ENCODE data around the gene BLOC1S2. TPM values are rescaled to one million over a fixed set of nuclear protein-coding genes. Genes with fewer than 3 reads are reported as not detected.

Gene BLOC1S2
- polyA plus RNA-seq, 2 of the 4 experiments (the other 2 are of a cell fraction): 90.9 to 91.0 TPM

GRCh38 chr10:100330079-100330478, 43.6 kb upstream of the BLOC1S2 start, which contains the start of gene PKD2L1:
PKD2L1 (minus strand) TSS chr10:100330228; CDS start chr10:100330103, 125 bp downstream.
- no peak for FAIRE-seq
- ChIA-PET CTCF (interaction anchor here (1.0 to 28.5 kb wide), 12 partner anchors 8 to 414 kb away, joined by 3 to 534 read pairs (median 4); no protein-coding TSS in a partner anchor), POLR2A (interaction anchor here (0.8 to 1.8 kb wide), 4 partner anchors 17 to 206 kb away, joined by 3 to 6 read pairs (median 4); partner anchors contain the start of genes HIF1AN and SCD)
- Histone ChIP-seq H3K4me2 (no peak within 1 kb of the TSS), H3K9me3 (no peaks in the 10 kb centered on the region), H3K4me1 (peaks cover 5% of the 10 kb centered on the region; the same call in 2 of the 3 replicates), H3K4me3 (no peak within 1 kb of the TSS), H3K27ac (no peak within 1 kb of the TSS)
- WGBS (ENCODE audit: missing lambda C conversion rate): 25% methylated on average over 4 of the region's 5 CpGs
- no peak for TF ChIP-seq POLR2AphosphoS2 (conservative IDR thresholded peaks at IDR 0.05; ENCODE audit: low read length)
- no peak for TF ChIP-seq USF2 (IDR thresholded peaks at IDR 0.05)
- no peak for TF ChIP-seq GATA3 (IDR thresholded peaks at IDR 0.05; ENCODE audit: borderline replicate concordance)
- no peak for TF ChIP-seq CBX2 (IDR thresholded peaks at IDR 0.05; ENCODE audit: borderline replicate concordance, low read depth)
- TF ChIP-seq EP300 (IDR thresholded peaks at IDR 0.05): no peak
- TF ChIP-seq HEYL (CRISPR knock-in tag; IDR thresholded peaks at IDR 0.05): no peak
- no peak for TF ChIP-seq JUNB (IDR thresholded peaks at IDR 0.05)
- no peak for TF ChIP-seq HES2 (IDR thresholded peaks at IDR 0.05)
- TF ChIP-seq NFE2L2 (conservative IDR thresholded peaks at IDR 0.05; ENCODE audit: low read length): no peak
- no peak for TF ChIP-seq RARB (CRISPR knock-in tag; IDR thresholded peaks at IDR 0.05)
- no peak for TF ChIP-seq JUN (IDR thresholded peaks at IDR 0.05)
- TF ChIP-seq HOXA7 (CRISPR knock-in tag; IDR thresholded peaks at IDR 0.05): no peak
- TF ChIP-seq ZSCAN20 (CRISPR knock-in tag; IDR thresholded peaks at IDR 0.05): no peak
- TF ChIP-seq ZC3H11A (IDR thresholded peaks at IDR 0.05): no peak
- TF ChIP-seq CHD4 (IDR thresholded peaks at IDR 0.05; ENCODE audit: borderline replicate concordance): no peak
- TF ChIP-seq RNF2 (IDR thresholded peaks at IDR 0.05; ENCODE audit: borderline replicate concordance, low read depth): no peak
- no peak for TF ChIP-seq KDM1A (IDR thresholded peaks at IDR 0.05; ENCODE audit: low read depth)
- DNase-seq (ENCODE audit: low read depth in 1 of 2, low spot score in 1 of 2): no peak
- no peak; a peak in 1 of 6 replicates for ATAC-seq

GRCh38 chr10:100328198-100328597, 41.7 kb upstream of the BLOC1S2 start:
- no peak for FAIRE-seq
- DNase-seq (ENCODE audit: low read depth in 1 of 2, low spot score in 1 of 2): no peak
- Histone ChIP-seq H3K4me2 (no peak overlapping the region), H3K4me3 (no peak overlapping the region), H3K4me1 (no peaks in the 10 kb centered on the region), H3K9me3 (no peaks in the 10 kb centered on the region), H3K27ac (no peak overlapping the region)
- TF ChIP-seq HOXB13 (CRISPR knock-in tag; IDR thresholded peaks at IDR 0.05; ENCODE audit: low read depth) (no peak), ZC3H11A (IDR thresholded peaks at IDR 0.05) (no peak), ESRRA (IDR thresholded peaks at IDR 0.05; ENCODE audit: borderline replicate concordance, low read length) (no peak), CBX2 (IDR thresholded peaks at IDR 0.05; ENCODE audit: borderline replicate concordance, low read depth) (no peak), NR3C1 (IDR thresholded peaks at IDR 0.05) (no peak), RFX5 (IDR thresholded peaks at IDR 0.05) (no peak), EHMT2 (IDR thresholded peaks at IDR 0.05; ENCODE audit: low read depth) (no peak), RAD21 (conservative IDR thresholded peaks at IDR 0.05 in 1 of 2, IDR thresholded peaks at IDR 0.05 in 1 of 2) (no peak), HES2 (IDR thresholded peaks at IDR 0.05) (no peak), PBX3 (IDR thresholded peaks at IDR 0.05) (no peak), TFCP2L1 (CRISPR knock-in tag; IDR thresholded peaks at IDR 0.05) (no peak), E2F6 (IDR thresholded peaks at IDR 0.05; ENCODE audit: borderline replicate concordance, low read depth) (no peak), CBX8 (IDR thresholded peaks at IDR 0.05) (no peak), FOSB (CRISPR knock-in tag; IDR thresholded peaks at IDR 0.05) (no peak), NFE2L2 (conservative IDR thresholded peaks at IDR 0.05; ENCODE audit: low read length) (no peak), ELK1 (IDR thresholded peaks at IDR 0.05; ENCODE audit: low read depth, low read length) (no peak), JUNB (IDR thresholded peaks at IDR 0.05) (no peak), USF2 (IDR thresholded peaks at IDR 0.05) (no peak), CTCF (IDR thresholded peaks at IDR 0.05) (no peak)
- CTCF ChIA-PET: interaction anchor here (1.1 to 28.5 kb wide), 5 partner anchors 10 to 190 kb away, joined by 3 to 534 read pairs (median 10); no protein-coding TSS in a partner anchor
- 27% methylated on average over 5 of the region's 5 CpGs for WGBS (ENCODE audit: missing lambda C conversion rate)
- no peak for ATAC-seq
- POLR2A ChIA-PET: no interaction called here

All from A549 (cell line).